GM23248 (cell line): Measurements from ENCODE around the gene BSDC1. TPM values are rescaled to one million over a fixed set of nuclear protein-coding genes. Genes with fewer than 3 reads are reported as not detected.

Experiments used
- DNase-seq: peaks from one replicate; pipeline ENCODE4 v3.0.0-alpha.2; 2015
- H2AFZ ChIP-seq: fragments of 200-600 bp; sonication (generic); 2 replicates; pipeline ENCODE4 v1.6.1; 2016; ENCODE audit warnings: antibody characterized with exemption
- H3F3A ChIP-seq: fragments of 200-600 bp; sonication (generic); 2 replicates; pipeline ENCODE4 v1.6.1; 2016; ENCODE audit warnings: mild to moderate bottlenecking, antibody characterized with exemption, mixed run types; ENCODE audit not compliant: insufficient read depth
- H3K27ac ChIP-seq: fragments of 200-600 bp; sonication (generic); 2 replicates; pipeline ENCODE4 v1.5.1; 2016; ENCODE audit warnings: mild to moderate bottlenecking
- H3K27me3 ChIP-seq: fragments of 200-600 bp; sonication (generic); replicated peaks from 2 replicates; pipeline ENCODE4 v1.6.1; 2016; ENCODE audit warnings: mild to moderate bottlenecking; ENCODE audit not compliant: insufficient read depth
- H3K36me3 ChIP-seq: fragments of 200-600 bp; sonication (generic); 2 replicates; pipeline ENCODE4 v1.6.1; 2016; ENCODE audit warnings: low read depth, mild to moderate bottlenecking
- H3K4me1 ChIP-seq: fragments of 200-600 bp; sonication (generic); 2 replicates; pipeline ENCODE4 v1.6.1; 2016; ENCODE audit warnings: mild to moderate bottlenecking; ENCODE audit not compliant: insufficient read depth
- H3K4me2 ChIP-seq: fragments of 200-600 bp; sonication (generic); one replicate; pipeline ENCODE4 v1.6.1; 2016; ENCODE audit warnings: mild to moderate bottlenecking; ENCODE audit not compliant: unreplicated experiment
- H3K4me3 ChIP-seq: fragments of 200-600 bp; sonication (generic); 2 replicates; pipeline ENCODE4 v1.5.1; 2016; ENCODE audit warnings: mild to moderate bottlenecking
- H3K79me2 ChIP-seq: fragments of 200-600 bp; sonication (generic); 2 replicates; pipeline ENCODE4 v1.6.1; 2016; ENCODE audit warnings: mild to moderate bottlenecking; ENCODE audit not compliant: insufficient read depth
- H3K9ac ChIP-seq: fragments of 200-600 bp; sonication (generic); 2 replicates; pipeline ENCODE4 v1.6.1; 2016; ENCODE audit warnings: mild to moderate bottlenecking
- H3K9me2 ChIP-seq: fragments of 200-600 bp; sonication (generic); 2 replicates; pipeline ENCODE4 v1.6.1; 2016; ENCODE audit warnings: mixed run types, mild to moderate bottlenecking, moderate library complexity; ENCODE audit not compliant: insufficient read depth
- H3K9me3 ChIP-seq: fragments of 200-600 bp; sonication (generic); one replicate; pipeline ENCODE4 v1.6.1; 2017; ENCODE audit warnings: low read depth
- H4K20me1 ChIP-seq: fragments of 200-600 bp; sonication (generic); 2 replicates; pipeline ENCODE4 v1.6.0; 2016; ENCODE audit not compliant: insufficient read depth
- EZH2 ChIP-seq: fragments of 200-600 bp; sonication (generic); IDR thresholded peaks from 2 replicates; pipeline ENCODE4 v1.6.1; 2018; ENCODE audit warnings: antibody characterized with exemption, mild to moderate bottlenecking; ENCODE audit not compliant: insufficient read depth, poor library complexity, severe bottlenecking
- EZH2phosphoT487 ChIP-seq: fragments of 200-600 bp; sonication (generic); IDR thresholded peaks from 2 replicates; pipeline ENCODE4 v1.6.1; 2018; ENCODE audit warnings: antibody characterized with exemption, moderate library complexity, mild to moderate bottlenecking, low read depth; ENCODE audit not compliant: insufficient read depth
- WGBS, 2 experiments: methylation state at CpG; one replicate each; pipeline ENCODE4 v1.1.6; 2015 to 2017; ENCODE audit warnings: low lambda C conversion rate in 2 of 2, low coverage in 1 of 2; ENCODE audit errors: missing lambda C conversion rate in 2 of 2; 5-methylcytosine and 5-hydroxymethylcytosine counted together
- in situ Hi-C: fragments of 300-500 bp; cut with MboI; formaldehyde crosslinking; loops from 2 replicates; pipeline ENCODE4 v1.15.0; 2020
- polyA plus RNA-seq: library from polyadenylated mRNA; unstranded; fragments of >200 nt; fragmentation: Nextera tagmentation; extraction: Ambion mirVana; gene quantifications from 2 replicates; pipeline ENCODE4 v1.2.1, GENCODE V29; 2016
- total RNA-seq: library from RNA; depleted of rRNA; stranded (reverse); fragments of >200 nt; shearing (Covaris generic); gene quantifications from 2 replicates; pipeline ENCODE4 v1.2.3, GENCODE V29; 2014

Gene BSDC1
- total and polyA plus RNA-seq, 2 experiments from 2014 or later: 47.8 to 94.9 TPM

- H3K9ac ChIP-seq: peak overlapping the region; percentile 95
- peaks cover 25% of the 10 kb centered on the region; the same call in 1 of the 2 replicates for H3K4me1 ChIP-seq
- H3K36me3 ChIP-seq: peaks cover 4% of the 10 kb centered on the region; the same call in 1 of the 2 replicates
- H4K20me1 ChIP-seq: no peaks in the 10 kb centered on the region
- 18 to 24% methylated on average over 1 of the region's 1 CpG for WGBS, 2 experiments
- peak; percentile 84 for DNase-seq
- H3K4me3 ChIP-seq: peak overlapping the region; percentile 92
- H3K27me3 ChIP-seq: no peaks in the 10 kb centered on the region
- TF ChIP-seq EZH2 (no peak), EZH2phosphoT487 (no peak)
- no peaks in the 10 kb centered on the region for H3K9me3 ChIP-seq
- in situ Hi-C loops: no loop called here
- peak overlapping the region; percentile 96 for H3K4me2 ChIP-seq
- H3K27ac ChIP-seq: peak overlapping the region; percentile 95
- H3K9me2 ChIP-seq: no peaks in the 10 kb centered on the region
- H3K79me2 ChIP-seq: peaks cover 63% of the 10 kb centered on the region
- peaks cover 17% of the 10 kb centered on the region; the same call in 1 of the 2 replicates for H3F3A ChIP-seq
- H2AFZ ChIP-seq: no peak overlapping the region
Observed at GRCh38 chr1:32393136-32393535, 1.1 kb downstream of the BSDC1 start.

- H3K9me3 ChIP-seq: no peaks in the 10 kb centered on the region
- in situ Hi-C loops: no loop called here
- WGBS, 2 experiments: 67 to 70% methylated on average over 3 of the region's 3 CpGs
Observed at GRCh38 chr1:32392325-32392724, 1.9 kb downstream of the BSDC1 start.

DNA sequence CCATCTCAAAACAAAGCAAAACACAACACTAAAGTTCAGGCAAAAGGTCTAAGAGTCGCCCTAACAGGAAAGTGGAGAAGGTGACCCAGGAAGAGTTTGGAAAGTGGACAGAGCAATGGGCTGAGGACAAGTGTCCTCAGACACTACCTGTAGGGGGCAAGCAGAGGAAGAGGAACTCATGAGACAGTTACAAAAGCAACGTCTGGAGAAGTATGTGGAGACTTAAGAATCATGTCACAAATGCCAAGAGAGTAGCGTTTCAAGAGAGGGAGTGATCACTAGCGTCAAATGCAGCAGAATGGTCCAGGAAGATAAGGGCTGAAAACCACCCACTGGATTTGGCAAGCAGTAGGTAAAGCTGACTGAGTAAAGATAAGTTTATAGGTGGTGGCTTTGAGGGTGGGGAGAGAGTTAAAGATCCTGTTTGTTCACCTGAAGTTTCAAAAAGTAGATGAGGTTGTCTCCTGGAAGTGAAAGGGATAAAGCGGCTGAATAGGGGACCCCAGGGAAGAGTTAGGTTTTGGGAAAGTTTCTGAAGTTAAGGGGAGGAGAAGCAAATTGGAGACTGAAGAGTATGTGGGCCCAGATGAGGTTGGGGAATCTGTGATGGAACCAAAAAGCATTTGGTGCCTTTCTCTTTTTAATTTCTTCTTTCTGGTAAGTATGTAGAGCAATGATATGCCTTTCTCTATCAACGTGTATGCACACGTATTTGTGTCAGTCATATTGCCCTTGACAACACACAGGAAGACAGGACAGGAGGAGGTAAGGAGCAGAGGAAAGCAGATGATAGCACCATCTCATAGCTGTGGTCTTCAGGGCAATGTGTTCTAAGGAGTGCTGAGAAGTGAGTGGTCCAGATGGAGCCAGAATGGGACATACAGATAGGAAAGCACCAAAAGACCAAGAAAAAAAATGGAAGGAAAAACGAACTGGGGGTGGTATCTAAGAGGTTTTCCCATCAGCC is 3.1 kb downstream of the BSDC1 start:
- no peaks in the 10 kb centered on the region for H3K27me3 ChIP-seq
- TF ChIP-seq EZH2 (no peak), EZH2phosphoT487 (no peak)
- in situ Hi-C loops: no loop called here
- H3K4me2 ChIP-seq: no peak overlapping the region
- no peak overlapping the region for H3K9ac ChIP-seq
- H4K20me1 ChIP-seq: no peaks in the 10 kb centered on the region
- no peak overlapping the region for H3K27ac ChIP-seq
- DNase-seq: no peak
- H3K9me3 ChIP-seq: no peaks in the 10 kb centered on the region
- peaks cover 17% of the 10 kb centered on the region; the same call in 1 of the 2 replicates for H3F3A ChIP-seq
- H2AFZ ChIP-seq: no peak overlapping the region
- no peaks in the 10 kb centered on the region for H3K9me2 ChIP-seq
- no peak overlapping the region for H3K4me3 ChIP-seq
- WGBS, 2 experiments: 67 to 74% methylated on average over 8 of the region's 8 CpGs
- peaks cover 23% of the 10 kb centered on the region; the same call in 1 of the 2 replicates for H3K4me1 ChIP-seq
- peaks cover 80% of the 10 kb centered on the region for H3K79me2 ChIP-seq
- H3K36me3 ChIP-seq: peaks cover 19% of the 10 kb centered on the region; the same call in 1 of the 2 replicates

More at GRCh38 chr1:32392325-32392724, 1.9 kb downstream of the BSDC1 start:
- Histone ChIP-seq H2AFZ (no peak overlapping the region), H3K4me2 (peak overlapping the region; percentile 96), H3K9me2 (no peaks in the 10 kb centered on the region), H3K4me1 (peaks cover 23% of the 10 kb centered on the region; the same call in 1 of the 2 replicates), H3K27ac (0 out of 2 replicates have a peak overlapping the region, but pooled peaks have one; percentile 95), H3K4me3 (no peak overlapping the region), H3K27me3 (no peaks in the 10 kb centered on the region), H3F3A (peaks cover 17% of the 10 kb centered on the region; the same call in 1 of the 2 replicates), H3K79me2 (peaks cover 70% of the 10 kb centered on the region), H3K36me3 (peaks cover 11% of the 10 kb centered on the region; the same call in 1 of the 2 replicates), H4K20me1 (no peaks in the 10 kb centered on the region), H3K9ac (no peak overlapping the region)
- TF ChIP-seq EZH2phosphoT487 (no peak), EZH2 (no peak)
- no peak for DNase-seq

DNA sequence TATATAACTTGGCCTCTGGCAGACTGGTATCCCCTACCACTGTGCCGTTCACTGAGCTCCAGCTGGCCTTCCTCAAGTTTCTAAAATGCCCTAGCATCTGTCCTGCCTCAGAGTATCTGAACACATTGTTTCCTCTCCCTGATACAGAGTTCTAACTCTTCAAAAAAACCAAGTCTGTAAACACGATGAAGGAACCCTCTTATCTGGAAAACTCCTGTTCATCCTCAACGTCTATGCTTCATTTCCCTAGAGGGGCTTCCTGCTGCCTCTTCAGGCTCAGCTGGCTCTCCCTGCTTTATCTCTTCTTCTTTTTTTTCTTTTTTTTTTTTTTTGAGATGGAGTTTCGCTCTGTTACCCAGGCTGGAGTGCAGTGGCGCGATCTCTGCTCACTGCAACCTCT is 5.6 kb downstream of the BSDC1 start:
- WGBS, 2 experiments: 78 to 83% methylated on average over 5 to 6 of the region's 6 CpGs

More for the DNA sequence above, 5.6 kb downstream of the BSDC1 start:
- Histone ChIP-seq H3K27ac (no peak overlapping the region), H3K4me3 (no peak overlapping the region), H3K27me3 (no peaks in the 10 kb centered on the region), H3K79me2 (peaks cover 73% of the 10 kb centered on the region), H4K20me1 (no peaks in the 10 kb centered on the region), H3F3A (peaks cover 8% of the 10 kb centered on the region; the same call in 1 of the 2 replicates), H2AFZ (no peak overlapping the region), H3K4me1 (peaks cover 18% of the 10 kb centered on the region; the same call in 1 of the 2 replicates), H3K9me2 (no peaks in the 10 kb centered on the region), H3K36me3 (peaks cover 33% of the 10 kb centered on the region), H3K4me2 (no peak overlapping the region), H3K9me3 (no peaks in the 10 kb centered on the region), H3K9ac (no peak overlapping the region)
- in situ Hi-C loops: no loop called here
- DNase-seq: no peak
- no peak for TF ChIP-seq EZH2phosphoT487
